SU-DHL-6 (cell line): ENCODE results near the gene MOB3B.

ENCODE experiments used
- EZH2phosphoT487 ChIP-seq: fragments of 200-600 bp; sonication (generic), shearing (Covaris generic); conservative IDR thresholded peaks from 2 replicates; pipeline ENCODE4 v1.6.1; 2018; ENCODE audit warnings: mild to moderate bottlenecking, antibody characterized with exemption, low read length, moderate library complexity, mixed read lengths
- TF ChIP-seq, protein P1 (sequence below): fragments of 200-600 bp; sonication (generic); IDR thresholded peaks from one replicate; pipeline ENCODE4 v1.5.1; 2017; ENCODE audit warnings: antibody characterized with exemption, mild to moderate bottlenecking, low read length, moderate library complexity; ENCODE audit not compliant: insufficient read depth, poor library complexity, severe bottlenecking

- TF ChIP-seq, protein P1, sequence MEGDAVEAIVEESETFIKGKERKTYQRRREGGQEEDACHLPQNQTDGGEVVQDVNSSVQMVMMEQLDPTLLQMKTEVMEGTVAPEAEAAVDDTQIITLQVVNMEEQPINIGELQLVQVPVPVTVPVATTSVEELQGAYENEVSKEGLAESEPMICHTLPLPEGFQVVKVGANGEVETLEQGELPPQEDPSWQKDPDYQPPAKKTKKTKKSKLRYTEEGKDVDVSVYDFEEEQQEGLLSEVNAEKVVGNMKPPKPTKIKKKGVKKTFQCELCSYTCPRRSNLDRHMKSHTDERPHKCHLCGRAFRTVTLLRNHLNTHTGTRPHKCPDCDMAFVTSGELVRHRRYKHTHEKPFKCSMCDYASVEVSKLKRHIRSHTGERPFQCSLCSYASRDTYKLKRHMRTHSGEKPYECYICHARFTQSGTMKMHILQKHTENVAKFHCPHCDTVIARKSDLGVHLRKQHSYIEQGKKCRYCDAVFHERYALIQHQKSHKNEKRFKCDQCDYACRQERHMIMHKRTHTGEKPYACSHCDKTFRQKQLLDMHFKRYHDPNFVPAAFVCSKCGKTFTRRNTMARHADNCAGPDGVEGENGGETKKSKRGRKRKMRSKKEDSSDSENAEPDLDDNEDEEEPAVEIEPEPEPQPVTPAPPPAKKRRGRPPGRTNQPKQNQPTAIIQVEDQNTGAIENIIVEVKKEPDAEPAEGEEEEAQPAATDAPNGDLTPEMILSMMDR = no peak
- no peak for TF ChIP-seq EZH2phosphoT487
Measured at GRCh38 chr9:27361492-27361891, 168.1 kb downstream of the MOB3B start.
